K562 (cell line): ENCODE results near the gene RELA. TPM values are rescaled to one million over a fixed set of nuclear protein-coding genes. Genes with fewer than 3 reads are reported as not detected.

Source experiments
- ATF4 ChIP-seq: fragments of 450-650 bp; formaldehyde crosslinking; IDR thresholded peaks from 2 replicates; pipeline ENCODE4 v1.4.0; 2022; ENCODE audit warnings: mild to moderate bottlenecking, moderate library complexity
- CCNT2 ChIP-seq: IDR thresholded peaks from 2 replicates; pipeline ENCODE4 v1.6.1; 2011; ENCODE audit warnings: borderline replicate concordance, low read depth, mild to moderate bottlenecking, moderate library complexity, mixed read lengths, low read length; ENCODE audit not compliant: insufficient read length; ENCODE audit errors: extremely low read depth
- CTCFL ChIP-seq: IDR thresholded peaks from 2 replicates; pipeline ENCODE4 v1.6.1; 2011; ENCODE audit warnings: borderline replicate concordance, low read depth, mild to moderate bottlenecking, moderate library complexity, low read length; ENCODE audit not compliant: insufficient read depth, poor library complexity, severe bottlenecking
- FOXP1 ChIP-seq: sonication (generic); formaldehyde crosslinking; IDR thresholded peaks from 2 replicates; pipeline ENCODE4 v1.8.0; 2022; ENCODE audit warnings: mild to moderate bottlenecking, missing genetic modification reagents
- HDAC2 ChIP-seq: fragments of 450-650 bp; IDR thresholded peaks from 2 replicates; pipeline ENCODE4 v1.6.1; 2016; ENCODE audit warnings: mild to moderate bottlenecking
- MCM5 ChIP-seq: fragments of 450-650 bp; IDR thresholded peaks from 2 replicates; pipeline ENCODE4 v1.6.1; 2016; ENCODE audit warnings: low read depth
- MLX ChIP-seq, 2 experiments: fragments of 450-650 bp in 1 of 2; sonication (generic) in 1 of 2; formaldehyde crosslinking; conservative IDR thresholded peaks; 2 replicates each; pipeline versions ENCODE4 v1.4.0 to v1.8.1; 2020 to 2022; ENCODE audit warnings: mild to moderate bottlenecking in 1 of 2, missing genetic modification reagents in 1 of 2
- MXI1 ChIP-seq: IDR thresholded peaks from 2 replicates; pipeline ENCODE4 v1.6.1; 2011; ENCODE audit warnings: low read depth, mild to moderate bottlenecking, improper control_type of control experiment, low read length
- NELFE ChIP-seq: IDR thresholded peaks from 2 replicates; pipeline ENCODE4 v1.6.1; 2011; ENCODE audit warnings: mild to moderate bottlenecking; ENCODE audit not compliant: insufficient read depth, insufficient read length
- NR2C2 ChIP-seq, 2 experiments: fragments of 200-800 bp in 1 of 2; sonication (Bioruptor generic) in 1 of 2; sonication (generic) in 1 of 2; formaldehyde crosslinking in 1 of 2; IDR thresholded peaks; 2 replicates each; pipeline versions ENCODE4 v1.6.1 to v1.8.0; 2016 to 2022; ENCODE audit warnings: mild to moderate bottlenecking in 1 of 2, missing compliant biosample characterization in 1 of 2, missing genetic modification characterization in 1 of 2, missing genetic modification reagents in 1 of 2
- PHB ChIP-seq: fragments of 250-450 bp; sonication (Bioruptor Pico); IDR thresholded peaks from 2 replicates; pipeline ENCODE4 v1.5.0; 2021
- POLR2AphosphoS5 ChIP-seq: IDR thresholded peaks from 2 replicates; pipeline ENCODE4 v1.6.1; 2011; ENCODE audit warnings: mild to moderate bottlenecking, low read depth, low read length, moderate library complexity; ENCODE audit not compliant: control insufficient read depth, insufficient read depth
- RBFOX2 ChIP-seq: fragments of 200-400 bp; formaldehyde crosslinking; IDR thresholded peaks from 2 replicates; pipeline ENCODE4 v1.6.1; 2017; ENCODE audit warnings: low read depth, mild to moderate bottlenecking, low read length, moderate library complexity
- SP1 ChIP-seq: sonication (generic); formaldehyde crosslinking; IDR thresholded peaks from 2 replicates; pipeline ENCODE4 v1.8.1; 2022; ENCODE audit warnings: mild to moderate bottlenecking, missing genetic modification reagents
- TBL1XR1 ChIP-seq, 2 experiments: IDR thresholded peaks; 2 replicates each; pipeline ENCODE4 v1.6.1; 2012; ENCODE audit warnings: improper control_type of control experiment in 2 of 2, low read length in 2 of 2, mild to moderate bottlenecking in 1 of 2
- TEAD4 ChIP-seq, 2 experiments: sonication (generic) in 1 of 2; formaldehyde crosslinking in 1 of 2; IDR thresholded peaks; 2 replicates each; pipeline versions ENCODE4 v1.6.1 to v1.8.0; 2012 to 2022; ENCODE audit warnings: borderline replicate concordance in 1 of 2, inconsistent platforms in 1 of 2, low read length in 1 of 2, mild to moderate bottlenecking in 1 of 2, missing genetic modification reagents in 1 of 2
- TSC22D4 ChIP-seq: fragments of 450-650 bp; IDR thresholded peaks from 2 replicates; pipeline ENCODE4 v1.6.1; 2016; ENCODE audit warnings: missing genetic modification characterization, missing biosample characterization, control low read depth
- ZBTB17 ChIP-seq: fragments of 450-650 bp; formaldehyde crosslinking; IDR thresholded peaks from 2 replicates; pipeline ENCODE4 v1.4.0; 2020; ENCODE audit warnings: mild to moderate bottlenecking
- ZNF239 ChIP-seq: fragments of 250-450 bp; sonication (Bioruptor Pico); IDR thresholded peaks from 2 replicates; pipeline ENCODE4 v1.4.0; 2020; ENCODE audit warnings: mild to moderate bottlenecking
- ZNF584 ChIP-seq: fragments of 200-800 bp; sonication (Bioruptor generic); IDR thresholded peaks from 2 replicates; pipeline ENCODE4 v1.6.1; 2016; ENCODE audit warnings: low read depth, mild to moderate bottlenecking, missing genetic modification characterization, missing compliant biosample characterization
- ZNF668 ChIP-seq: fragments of 250-450 bp; sonication (Bioruptor Pico); IDR thresholded peaks from 2 replicates; pipeline ENCODE4 v1.8.0; 2022; ENCODE audit warnings: mild to moderate bottlenecking, inconsistent platforms
- ZNF75A ChIP-seq: fragments of 450-650 bp; formaldehyde crosslinking; IDR thresholded peaks from 2 replicates; pipeline ENCODE4 v1.4.0; 2020; ENCODE audit warnings: mild to moderate bottlenecking
- ZSCAN29 ChIP-seq: fragments of 450-650 bp; IDR thresholded peaks from 2 replicates; pipeline ENCODE4 v1.6.1; 2017
- polyA plus RNA-seq, 8 experiments: library from polyadenylated mRNA; depleted of rRNA in 4 of 8; stranded (reverse) in 5 of 8; unstranded in 3 of 8; fragments of >200 nt; fragmentation: Nextera tagmentation in 2 of 8; fragmentation: Illumina TruSeq in 1 of 8; extraction: Ambion mirVana in 2 of 8; extraction: Trizol in 1 of 8; gene quantifications; 2 replicates each; pipeline versions ENCODE4 v1.2.1 to v1.2.3, GENCODE V29; 2011 to 2014; ENCODE audit warnings: inconsistent platforms in 1 of 8, missing spikeins in 1 of 8
- total RNA-seq, 7 experiments: library from RNA; depleted of rRNA in 6 of 7; stranded (reverse); fragments of >200 nt in 6 of 7; fragmentation: Illumina TruSeq in 2 of 7; extraction: Trizol in 2 of 7; gene quantifications; 2 replicates each; pipeline versions ENCODE4 v1.2.1 to v1.2.3, GENCODE V29; 2011 to 2021; ENCODE audit warnings: low replicate concordance in 1 of 7

Gene RELA
- total and polyA plus RNA-seq, 9 of the 15 experiments (the other 6 are each of a cell fraction or from before 2014, with no cell fraction given), result 6.0 to 67.4 (median 20.6) TPM

- TF ChIP-seq CTCFL (peak; percentile 63), TEAD4 (IDR thresholded peaks at IDR 0.05; ENCODE audit: low read length) (peak; percentile 39), TEAD4 (CRISPR knock-in tag; IDR thresholded peaks at IDR 0.05; ENCODE audit: borderline replicate concordance) (no peak), PHB (CRISPR knock-in tag) (no peak), ZNF668 (CRISPR knock-in tag) (peak; percentile 78; the same call in 1 of the 2 replicates), TBL1XR1 (IDR thresholded peaks at IDR 0.05; ENCODE audit: low read length in 2 of 2) (peak; percentile 28 to 30; a peak in 1 of 4 replicates), ZNF584 (CRISPR knock-in tag) (no peak), ZNF239 (peak; percentile 73), FOXP1 (CRISPR knock-in tag) (peak; percentile 69; the same call in 1 of the 2 replicates), ZNF75A (CRISPR knock-in tag) (no peak), MLX (CRISPR knock-in tag; conservative IDR thresholded peaks at IDR 0.05) (peak; percentile 89 to 98), ZSCAN29 (no peak), MXI1 (no peak), POLR2AphosphoS5 (peak; percentile 51), ZBTB17 (peak; percentile 85), CCNT2 (peak; percentile 32), NELFE (no peak), NR2C2 (CRISPR knock-in tag; IDR thresholded peaks at IDR 0.05) (peak; percentile 86), NR2C2 (tag; IDR thresholded peaks at IDR 0.05) (peak; percentile 91), RBFOX2 (peak; percentile 86), ATF4 (peak; percentile 48; the same call in 1 of the 2 replicates), HDAC2 (peak; percentile 98), MCM5 (no peak), SP1 (peak; percentile 94), TSC22D4 (no peak)
Measured at GRCh38 chr11:65711785-65712632, 49.3 kb upstream of the RELA start, which contains the start of gene KAT5 (continued).
